Measurements from ENCODE around the gene FANK1.
"Not testable (repeated sequence)": the region's sequence is repeated elsewhere in the genome, so short reads cannot be mapped to it uniquely, and the experiment has no call there.

The FANK1 gene

DNA sequence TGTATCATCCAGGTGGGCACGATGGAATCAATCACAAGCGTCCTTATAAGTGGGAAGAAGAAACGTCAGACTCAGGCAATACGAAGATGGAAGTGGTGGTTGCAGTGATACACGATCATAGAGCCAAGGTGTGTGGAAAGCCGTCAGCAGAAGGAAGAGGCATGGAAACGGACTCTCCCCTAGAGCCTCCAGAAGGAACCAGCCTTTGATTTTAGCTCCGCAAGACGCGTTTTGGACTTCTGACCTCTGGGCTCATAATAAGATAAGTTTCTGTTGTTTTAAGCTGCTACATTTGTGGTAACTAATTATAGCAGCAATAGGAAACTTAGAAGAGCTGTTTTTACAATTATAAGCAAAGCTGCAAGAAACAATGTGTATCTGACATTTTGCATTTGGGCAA, 14.8 kb downstream of the FANK1 start:
- no peak for DNase-seq (ENCODE audit: low read depth)
- TF ChIP-seq, protein P1, sequence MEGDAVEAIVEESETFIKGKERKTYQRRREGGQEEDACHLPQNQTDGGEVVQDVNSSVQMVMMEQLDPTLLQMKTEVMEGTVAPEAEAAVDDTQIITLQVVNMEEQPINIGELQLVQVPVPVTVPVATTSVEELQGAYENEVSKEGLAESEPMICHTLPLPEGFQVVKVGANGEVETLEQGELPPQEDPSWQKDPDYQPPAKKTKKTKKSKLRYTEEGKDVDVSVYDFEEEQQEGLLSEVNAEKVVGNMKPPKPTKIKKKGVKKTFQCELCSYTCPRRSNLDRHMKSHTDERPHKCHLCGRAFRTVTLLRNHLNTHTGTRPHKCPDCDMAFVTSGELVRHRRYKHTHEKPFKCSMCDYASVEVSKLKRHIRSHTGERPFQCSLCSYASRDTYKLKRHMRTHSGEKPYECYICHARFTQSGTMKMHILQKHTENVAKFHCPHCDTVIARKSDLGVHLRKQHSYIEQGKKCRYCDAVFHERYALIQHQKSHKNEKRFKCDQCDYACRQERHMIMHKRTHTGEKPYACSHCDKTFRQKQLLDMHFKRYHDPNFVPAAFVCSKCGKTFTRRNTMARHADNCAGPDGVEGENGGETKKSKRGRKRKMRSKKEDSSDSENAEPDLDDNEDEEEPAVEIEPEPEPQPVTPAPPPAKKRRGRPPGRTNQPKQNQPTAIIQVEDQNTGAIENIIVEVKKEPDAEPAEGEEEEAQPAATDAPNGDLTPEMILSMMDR (IDR thresholded peaks at IDR 0.05; ENCODE audit: control insufficient read depth, insufficient read depth, low read depth, low read length, missing control alignments) = no peak
- no peak overlapping the region for H3K4me3 ChIP-seq (ENCODE audit: control insufficient read depth, low read depth, low read length)

DNA sequence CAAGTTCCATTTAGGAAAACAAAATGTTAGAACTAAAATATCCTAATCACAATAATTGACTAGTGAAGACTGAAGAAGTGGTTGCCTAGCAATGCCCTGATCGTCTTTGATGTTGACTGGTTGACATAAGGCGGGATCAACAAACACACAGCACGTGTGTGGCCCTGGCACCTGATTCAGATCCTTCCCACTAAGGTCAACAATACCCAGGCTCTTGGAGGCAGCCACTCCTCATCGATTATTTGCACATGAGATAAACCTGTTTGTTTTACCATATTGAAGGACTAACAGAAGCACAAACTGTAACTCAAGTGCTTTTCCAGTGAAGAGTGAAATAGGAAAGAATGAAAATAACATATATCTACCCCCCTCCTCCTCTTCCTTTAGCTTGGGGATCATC, 15.6 kb downstream of the FANK1 start:
- TF ChIP-seq, protein P1 (IDR thresholded peaks at IDR 0.05; ENCODE audit: control insufficient read depth, insufficient read depth, low read depth, low read length, missing control alignments) = no peak
- DNase-seq (ENCODE audit: low read depth) = no peak
- no peak overlapping the region for H3K4me3 ChIP-seq (ENCODE audit: control insufficient read depth, low read depth, low read length)

DNA sequence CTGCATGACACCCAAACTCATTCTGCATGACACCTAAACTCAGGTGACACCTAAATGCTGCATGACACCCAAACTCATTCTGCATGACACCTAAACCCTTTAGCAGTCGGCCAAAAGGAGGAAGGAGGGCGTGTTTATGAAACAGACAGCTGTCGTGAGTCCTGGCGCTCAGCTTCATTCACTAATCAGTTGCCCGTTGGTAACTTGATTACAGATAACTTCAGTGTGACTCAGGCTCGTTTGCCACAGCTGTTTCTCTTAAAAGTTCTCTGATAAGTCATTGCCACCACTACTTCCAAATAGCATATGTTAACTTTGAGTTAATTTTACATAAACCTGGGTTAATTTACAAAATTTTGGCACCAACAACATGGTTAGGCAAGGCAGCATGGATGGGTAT, 16.9 kb downstream of the FANK1 start:
- DNase-seq (ENCODE audit: low read depth); H3K4me3 ChIP-seq (ENCODE audit: control insufficient read depth, low read depth, low read length): not testable (repeated sequence)

DNA sequence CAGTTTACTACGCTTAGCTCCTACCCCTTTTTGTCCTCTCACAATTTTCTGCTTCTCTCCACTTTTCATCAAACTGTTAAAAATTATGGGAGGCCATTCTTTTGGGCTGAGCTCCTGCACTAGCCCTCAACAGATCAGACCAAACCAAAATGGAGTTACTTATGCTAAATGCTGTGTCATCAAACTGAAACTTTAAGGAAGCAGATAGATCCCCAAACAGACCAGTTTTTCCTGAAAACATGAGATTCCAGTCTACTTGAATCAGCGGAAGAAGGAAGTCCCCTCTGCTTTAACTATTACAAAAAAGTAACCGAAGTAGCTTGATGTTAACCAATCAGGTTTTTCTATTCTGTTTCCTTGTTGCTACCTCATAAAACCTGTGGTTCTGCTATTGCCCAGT, 20.6 kb downstream of the FANK1 start:
- no peak overlapping the region for H3K4me3 ChIP-seq (ENCODE audit: control insufficient read depth, low read depth, low read length)
- DNase-seq (ENCODE audit: low read depth) = no peak

DNA sequence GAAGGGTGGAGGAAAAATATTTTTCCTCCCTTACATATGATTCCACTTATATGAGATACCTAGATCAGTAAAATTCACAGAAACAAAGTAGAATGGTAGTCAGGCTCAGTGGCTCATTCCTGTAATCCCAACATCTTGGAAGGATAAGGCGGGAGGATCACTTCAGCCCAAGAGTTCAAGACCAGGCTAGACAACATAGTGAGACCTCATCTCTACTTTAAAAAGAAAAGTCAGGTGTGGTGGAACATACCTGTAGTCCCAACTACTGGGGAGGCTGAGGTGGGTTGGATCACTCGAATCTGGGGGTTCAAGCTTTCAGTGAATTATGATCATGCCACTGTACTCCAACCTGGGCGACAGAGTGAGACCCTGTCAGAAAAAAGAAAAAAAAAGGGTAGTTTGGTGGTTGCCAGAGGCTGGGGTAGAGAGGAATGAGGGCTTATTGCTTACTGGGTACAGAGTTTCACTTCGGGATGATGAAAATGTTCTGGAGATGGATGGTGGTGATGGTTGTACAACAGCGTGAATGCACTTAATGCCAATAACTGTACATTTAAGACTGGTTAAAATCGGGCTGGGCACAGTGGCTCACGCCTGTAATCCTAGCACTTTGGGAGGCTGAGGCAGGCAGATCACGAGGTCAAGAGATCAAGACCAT, 21.5 kb downstream of the FANK1 start:
- not testable (repeated sequence) for H3K4me3 ChIP-seq (ENCODE audit: control insufficient read depth, low read depth, low read length); DNase-seq (ENCODE audit: low read depth)

More for the DNA sequence above, 20.6 kb downstream of the FANK1 start:
- TF ChIP-seq, protein P1 (IDR thresholded peaks at IDR 0.05; ENCODE audit: control insufficient read depth, insufficient read depth, low read depth, low read length, missing control alignments) = no peak

DNA sequence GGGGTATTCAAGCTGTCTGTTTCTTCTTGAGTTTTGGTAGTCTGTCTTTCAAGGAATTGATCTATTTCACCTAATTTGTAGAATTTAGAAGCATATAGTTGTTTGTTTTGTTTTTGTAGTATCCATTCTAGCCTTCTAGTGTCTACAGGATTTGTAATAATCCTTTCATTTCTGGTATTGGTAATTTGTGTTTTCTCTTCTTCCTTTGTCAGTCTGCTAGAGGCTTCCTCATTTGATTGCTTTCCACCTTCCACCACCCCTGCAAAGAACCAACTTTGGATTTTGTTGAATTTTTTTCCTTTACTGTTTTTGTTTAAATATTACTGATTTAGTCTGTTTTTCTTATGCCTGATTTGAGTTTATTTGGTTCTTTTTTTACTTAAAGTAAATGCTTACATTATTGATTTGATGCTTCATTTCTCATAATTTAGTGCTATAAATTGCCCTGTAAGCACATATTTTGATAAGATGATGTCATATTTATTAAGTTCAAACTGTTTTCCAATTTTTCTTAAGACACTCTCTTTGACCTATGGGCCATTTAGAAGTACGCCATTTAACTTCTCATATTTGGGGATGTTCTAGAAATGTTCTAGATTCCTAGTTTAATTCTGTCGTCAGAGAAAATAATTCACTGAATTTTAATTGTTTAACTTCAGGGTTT, 25.4 kb downstream of the FANK1 start:
- not testable (repeated sequence) for H3K4me3 ChIP-seq (ENCODE audit: control insufficient read depth, low read depth, low read length); DNase-seq (ENCODE audit: low read depth)

DNA sequence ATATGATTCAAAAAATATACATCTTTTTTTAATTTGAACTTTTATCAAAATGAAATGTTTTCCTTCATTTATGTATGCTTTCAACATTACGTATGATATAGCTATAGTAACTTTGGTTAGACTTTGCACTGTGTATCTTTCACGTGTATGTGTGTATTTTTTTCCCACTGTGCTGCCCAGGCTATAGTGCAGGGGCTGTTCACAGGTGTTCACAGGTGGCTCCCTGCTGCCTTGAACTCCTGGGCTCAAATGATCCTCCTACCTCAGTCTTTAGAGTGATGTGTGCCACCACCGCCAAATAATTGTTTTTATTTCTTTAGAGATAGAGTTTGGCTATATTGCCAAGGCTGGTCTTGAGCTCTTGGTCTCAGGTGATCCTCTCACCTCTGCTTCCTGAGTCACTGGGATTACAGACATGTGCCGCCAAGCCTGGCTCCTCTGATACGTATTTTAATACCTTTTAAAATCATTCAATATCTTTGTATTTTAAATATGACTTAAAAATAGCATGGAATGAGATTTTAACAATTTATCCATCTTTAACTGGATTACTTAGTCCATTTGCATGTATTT, 29.0 kb downstream of the FANK1 start:
- no peak for DNase-seq (ENCODE audit: low read depth)
- no peak overlapping the region for H3K4me3 ChIP-seq (ENCODE audit: control insufficient read depth, low read depth, low read length)
- TF ChIP-seq, protein P1 (IDR thresholded peaks at IDR 0.05; ENCODE audit: control insufficient read depth, insufficient read depth, low read depth, low read length, missing control alignments) = no peak

DNA sequence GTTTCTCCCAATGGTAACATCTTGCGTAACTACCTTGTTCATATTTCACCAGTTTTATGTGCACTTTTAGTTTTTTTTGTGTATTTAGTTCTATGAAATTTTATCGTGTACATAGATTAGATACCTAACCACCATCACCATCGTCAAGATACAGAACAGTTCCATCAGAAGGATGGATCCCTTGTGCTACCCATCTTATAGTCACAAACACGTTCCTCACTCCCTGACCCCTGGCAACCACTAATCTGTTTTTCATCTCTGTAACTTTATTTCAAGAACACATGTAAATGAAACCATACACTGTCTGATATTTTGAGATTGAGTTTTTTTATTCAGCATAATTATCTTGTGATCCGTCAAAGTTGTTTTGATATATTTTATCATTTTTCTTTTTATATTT, 29.9 kb downstream of the FANK1 start:
- TF ChIP-seq, protein P1 (IDR thresholded peaks at IDR 0.05; ENCODE audit: control insufficient read depth, insufficient read depth, low read depth, low read length, missing control alignments) = no peak
- no peak overlapping the region for H3K4me3 ChIP-seq (ENCODE audit: control insufficient read depth, low read depth, low read length)
- no peak for DNase-seq (ENCODE audit: low read depth)

DNA sequence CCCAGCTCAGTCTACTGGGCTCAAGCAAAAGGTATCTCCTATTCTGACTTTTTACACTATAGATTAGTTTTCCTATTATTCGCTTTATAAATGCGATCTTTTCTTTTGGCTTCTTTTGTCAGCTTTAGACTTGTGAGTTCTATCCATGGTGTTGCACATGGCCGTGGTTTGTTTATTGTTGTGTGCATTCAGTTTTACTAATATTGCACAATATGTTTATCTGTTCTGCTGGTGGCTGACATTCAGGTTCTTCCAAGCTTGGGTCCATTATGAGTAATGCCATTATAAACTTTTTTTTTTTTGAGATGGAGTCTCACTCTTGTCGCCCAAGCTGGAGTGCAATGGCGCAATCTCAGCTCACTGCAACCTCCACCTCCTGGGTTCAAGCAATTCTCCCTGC, 30.9 kb downstream of the FANK1 start:
- H3K4me3 ChIP-seq (ENCODE audit: control insufficient read depth, low read depth, low read length); DNase-seq (ENCODE audit: low read depth): not testable (repeated sequence)
